B cell (primary cell): Measurements from ENCODE around the gene POC1B. TPM values are rescaled to one million over a fixed set of nuclear protein-coding genes. Genes with fewer than 3 reads are reported as not detected.

ENCODE experiments used
- ATAC-seq: fragments of 200-7000 bp; cut with Tn5 transposase; one replicate; pipeline ENCODE4 v1.10.0; 2021; ENCODE audit warnings: low read depth, mild to moderate bottlenecking, moderate number of reproducible peaks, moderate library complexity
- CTCF ChIA-PET: fragments of 350-600 bp; sonication (Branson Sonifier 250); formaldehyde crosslinking; loops from one replicate; lab custom pipeline; 2021; ENCODE audit warnings: antibody characterized with exemption, inconsistent platforms; lab: Charles Lee
- POLR2A ChIA-PET: fragments of 350-600 bp; sonication (Branson Sonifier 250); formaldehyde crosslinking; loops from one replicate; lab custom pipeline; 2021; ENCODE audit warnings: antibody characterized with exemption; lab: Charles Lee
- DNase-seq: peaks from one replicate; pipeline ENCODE4 v3.0.0; 2013
- H2AFZ ChIP-seq: 2 replicates; pipeline ENCODE4 v1.6.1; 2012; ENCODE audit warnings: mild to moderate bottlenecking, low read depth, low read length; ENCODE audit not compliant: insufficient read depth, poor library complexity, severe bottlenecking
- H3K27ac ChIP-seq, 2 donors: 1 replicate in 1 of 2; 2 replicates in 1 of 2; pipeline ENCODE4 v1.5.1; 2012 to 2013; ENCODE audit warnings: low read length in 2 of 2, mild to moderate bottlenecking in 2 of 2, moderate library complexity in 1 of 2
- H3K27me3 ChIP-seq, 4 experiments: fragments of 200-600 bp in 1 of 4; sonication (generic) in 1 of 4; replicated peaks in 1 of 4; 1 replicate in 2 of 4; 2 replicates in 2 of 4; pipeline versions ENCODE4 v1.6.1 to v1.7.0; 2013 to 2016; ENCODE audit warnings: low read length in 3 of 4, mild to moderate bottlenecking in 2 of 4, mixed read lengths in 1 of 4, moderate library complexity in 1 of 4; ENCODE audit not compliant: insufficient read depth in 4 of 4, control insufficient read depth in 3 of 4; ENCODE audit errors: control extremely low read depth in 1 of 4
- H3K36me3 ChIP-seq, 2 experiments: replicated peaks in 1 of 2; 1 replicate in 1 of 2; 2 replicates in 1 of 2; pipeline versions ENCODE4 v1.6.1 to v1.7.1; 2013; ENCODE audit warnings: low read length in 1 of 2; ENCODE audit not compliant: insufficient read depth in 2 of 2, control insufficient read depth in 1 of 2; ENCODE audit errors: control extremely low read depth in 1 of 2, extremely low read depth in 1 of 2
- H3K4me1 ChIP-seq, 2 donors: fragments of 200-600 bp in 1 of 2; sonication (generic) in 1 of 2; 1 replicate in 1 of 2; 2 replicates in 1 of 2; pipeline versions ENCODE4 v1.5.1 to v1.6.1; 2013 to 2017; ENCODE audit warnings: low read length in 2 of 2; ENCODE audit not compliant: control insufficient read depth in 2 of 2, insufficient read depth in 2 of 2
- H3K4me2 ChIP-seq: replicated peaks from 2 replicates; pipeline ENCODE3; 2012; ENCODE audit warnings: mild to moderate bottlenecking, low read depth, low read length; ENCODE audit not compliant: poor library complexity, severe bottlenecking
- H3K4me3 ChIP-seq, 5 experiments: fragments of 200-600 bp in 1 of 5; sonication (generic) in 1 of 5; 1 replicate in 3 of 5; 2 replicates in 2 of 5; pipeline versions ENCODE4 v1.5.1 to v1.7.0; 2011 to 2016; ENCODE audit warnings: low read length in 4 of 5, mild to moderate bottlenecking in 4 of 5, low read depth in 2 of 5, control low read depth in 1 of 5, moderate library complexity in 1 of 5; ENCODE audit not compliant: insufficient read depth in 1 of 5; ENCODE audit errors: control extremely low read depth in 1 of 5, extremely low read depth in 1 of 5
- H3K79me2 ChIP-seq: fragments of 200-600 bp; sonication (generic); one replicate; pipeline ENCODE4 v1.6.0; 2016; ENCODE audit warnings: low read length; ENCODE audit not compliant: control insufficient read depth, insufficient read depth
- H3K9ac ChIP-seq: fragments of 200-600 bp; sonication (generic); 2 replicates; pipeline ENCODE4 v1.6.1; 2017; ENCODE audit warnings: mild to moderate bottlenecking, low read length, moderate library complexity
- H3K9me3 ChIP-seq, 3 donors: one replicate each; pipeline versions ENCODE4 v1.6.1 to v1.7.1; 2013; ENCODE audit warnings: low read length in 2 of 3; ENCODE audit not compliant: control insufficient read depth in 2 of 3, insufficient read depth in 1 of 3; ENCODE audit errors: control extremely low read depth in 1 of 3
- H4K20me1 ChIP-seq: 2 replicates; pipeline ENCODE4 v1.6.0; 2012; ENCODE audit warnings: mild to moderate bottlenecking, low read length; ENCODE audit not compliant: insufficient read depth, control insufficient read depth, poor library complexity, severe bottlenecking
- H3K27ac Mint-ChIP-seq: one replicate; pipeline ENCODE4 v1.8.0; 2021; ENCODE audit warnings: mixed read lengths
- H3K27me3 Mint-ChIP-seq: one replicate; pipeline ENCODE4 v1.8.0; 2021; ENCODE audit warnings: mixed read lengths
- H3K4me1 Mint-ChIP-seq: one replicate; pipeline ENCODE4 v1.8.0; 2021; ENCODE audit warnings: mixed read lengths
- H3K4me3 Mint-ChIP-seq: one replicate; pipeline ENCODE4 v1.8.0; 2021; ENCODE audit warnings: mixed read lengths
- H3K9me3 Mint-ChIP-seq: one replicate; pipeline ENCODE4 v1.8.0; 2022; ENCODE audit warnings: mixed read lengths; ENCODE audit not compliant: insufficient read depth
- EZH2 ChIP-seq: IDR thresholded peaks from 2 replicates; pipeline ENCODE4 v1.6.1; 2012; ENCODE audit warnings: borderline replicate concordance, low read depth, mild to moderate bottlenecking, moderate library complexity, low read length; ENCODE audit not compliant: insufficient read depth, poor library complexity, severe bottlenecking
- WGBS: methylation state at CpG from one replicate; pipeline ENCODE4 v1.1.5; 2013; ENCODE audit warnings: missing lambda C conversion rate; ENCODE audit not compliant: insufficient coverage; 5-methylcytosine and 5-hydroxymethylcytosine counted together
- intact Hi-C: fragments of 100-400 bp; cut with micrococcal nuclease; formaldehyde crosslinking; loops from one replicate; pipeline ENCODE4 v1.10.0; 2022
- polyA minus RNA-seq: library from RNA; depleted of rRNA, polyadenylated mRNA; stranded (reverse); fragments of >200 nt; gene quantifications from 2 replicates; pipeline ENCODE4 v1.2.3, GENCODE V29; 2012
- polyA plus RNA-seq: library from polyadenylated mRNA; depleted of rRNA; stranded (reverse); fragments of >200 nt; gene quantifications from 2 replicates; pipeline ENCODE4 v1.2.3, GENCODE V29; 2012
- total RNA-seq, 2 donors: library from RNA; stranded (reverse); fragments of 120-200 nt in 1 of 2; gene quantifications; 1 replicate in 1 of 2; 2 replicates in 1 of 2; pipeline versions ENCODE4 v1.2.3 to v1.2.4, GENCODE V29; 2013 to 2022
- TF ChIP-seq, protein P1 (sequence below): fragments of 200-600 bp; IDR thresholded peaks from one replicate; pipeline ENCODE4 v1.8.0; 2022; ENCODE audit warnings: antibody characterized with exemption, mild to moderate bottlenecking

Gene POC1B
- total RNA-seq (33.3 and 39.5 TPM in 2 replicates), polyA plus RNA-seq (11.6 and 12.0 TPM in 2 replicates), polyA minus RNA-seq (20.7 and 39.0 TPM in 2 replicates)
- total RNA-seq (2013) = 48.7 TPM

GRCh38 chr12:89525824-89526770, at the start of gene POC1B:
POC1B (minus strand) TSS chr12:89526047; CDS start chr12:89525895, 152 bp downstream.
- peak within 1 kb of the TSS; percentile 90 to 91 for H3K27ac ChIP-seq
- CTCF ChIA-PET = interaction anchor here (0.9 to 11.6 kb wide), 10 partner anchors 17 to 1384 kb away, joined by 3 to 181 read pairs (median 12); partner anchors contain the start of genes CEP290 and TMTC3

More at GRCh38 chr12:89525824-89526770, at the start of gene POC1B:
- Histone ChIP-seq H3K9ac (peak within 1 kb of the TSS; percentile 86), H3K9me3 (no peaks in the 10 kb centered on the region), H2AFZ (peak within 1 kb of the TSS; percentile 90), H3K79me2 (peaks cover 41% of the 10 kb centered on the region), H3K27me3 (no peaks in the 10 kb centered on the region), H3K4me1 (peaks cover 32 to 40% of the 10 kb centered on the region in 2 donors), H3K4me3 (peak within 1 kb of the TSS; percentile 72 to 98 (median 85)), H3K36me3 (no peaks in the 10 kb centered on the region), H4K20me1 (peaks cover 28% of the 10 kb centered on the region), H3K4me2 (peak within 1 kb of the TSS; percentile 86)
- intact Hi-C loops = loop anchor here (1.0 to 5.0 kb wide), 6 partner anchors 175 to 1489 kb away; partner anchors contain the start of genes ATP2B1, CEP290 and TMTC3
- POLR2A ChIA-PET = interaction anchor here (0.7 to 1.4 kb wide), 4 partner anchors 173 to 1384 kb away, joined by 3 to 5 read pairs (median 4); partner anchors contain the start of genes CEP290, DUSP6 and TMTC3
- under 1% methylated on average over 23 of the region's 39 CpGs for WGBS
- peaks cover 61% of the 10 kb centered on the region for H3K4me1 Mint-ChIP-seq
- peak; percentile 89 for DNase-seq
- peak; percentile 59 for ATAC-seq
- H3K27ac Mint-ChIP-seq = peak within 1 kb of the TSS; percentile 93
- no peaks in the 10 kb centered on the region for H3K9me3 Mint-ChIP-seq
- H3K27me3 Mint-ChIP-seq = no peaks in the 10 kb centered on the region
- TF ChIP-seq, protein P1, sequence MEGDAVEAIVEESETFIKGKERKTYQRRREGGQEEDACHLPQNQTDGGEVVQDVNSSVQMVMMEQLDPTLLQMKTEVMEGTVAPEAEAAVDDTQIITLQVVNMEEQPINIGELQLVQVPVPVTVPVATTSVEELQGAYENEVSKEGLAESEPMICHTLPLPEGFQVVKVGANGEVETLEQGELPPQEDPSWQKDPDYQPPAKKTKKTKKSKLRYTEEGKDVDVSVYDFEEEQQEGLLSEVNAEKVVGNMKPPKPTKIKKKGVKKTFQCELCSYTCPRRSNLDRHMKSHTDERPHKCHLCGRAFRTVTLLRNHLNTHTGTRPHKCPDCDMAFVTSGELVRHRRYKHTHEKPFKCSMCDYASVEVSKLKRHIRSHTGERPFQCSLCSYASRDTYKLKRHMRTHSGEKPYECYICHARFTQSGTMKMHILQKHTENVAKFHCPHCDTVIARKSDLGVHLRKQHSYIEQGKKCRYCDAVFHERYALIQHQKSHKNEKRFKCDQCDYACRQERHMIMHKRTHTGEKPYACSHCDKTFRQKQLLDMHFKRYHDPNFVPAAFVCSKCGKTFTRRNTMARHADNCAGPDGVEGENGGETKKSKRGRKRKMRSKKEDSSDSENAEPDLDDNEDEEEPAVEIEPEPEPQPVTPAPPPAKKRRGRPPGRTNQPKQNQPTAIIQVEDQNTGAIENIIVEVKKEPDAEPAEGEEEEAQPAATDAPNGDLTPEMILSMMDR = no peak
- no peak for TF ChIP-seq EZH2
- H3K4me3 Mint-ChIP-seq = peak within 1 kb of the TSS; percentile 96
